ENCODE results near the gene HPSE2.
A peak's percentile ranks its signal among the peaks of the same experiment; 100 is the strongest.
"Not testable (repeated sequence)": the region's sequence is repeated elsewhere in the genome, so short reads cannot be mapped to it uniquely, and the experiment has no call there.

The HPSE2 gene

GRCh38 chr10:99235658-99236626 is at the start of gene HPSE2:
TSS of gene HPSE2 (minus strand) at chr10:99235852.
- DNase-seq: no peak

GRCh38 chr10:99280472-99280871 is 44.8 kb upstream of the HPSE2 start:
- no peak for DNase-seq

- no peak for DNase-seq
Observed at GRCh38 chr10:99279626-99280111, 44.0 kb upstream of the HPSE2 start.

GRCh38 chr10:99276848-99277486 is 41.3 kb upstream of the HPSE2 start:
- DNase-seq: no peak

GRCh38 chr10:99266383-99266782 is 30.7 kb upstream of the HPSE2 start:
- DNase-seq: no peak

- DNase-seq: no peak
Observed at GRCh38 chr10:99248824-99249223, 13.2 kb upstream of the HPSE2 start.

GRCh38 chr10:99247893-99248292 is 12.2 kb upstream of the HPSE2 start:
- not testable (repeated sequence) for DNase-seq

- no peak for DNase-seq
Observed at GRCh38 chr10:99236627-99237309, 1.1 kb upstream of the HPSE2 start.

- no peak for DNase-seq
Observed at GRCh38 chr10:99234791-99235657, 628 bp downstream of the HPSE2 start.

- DNase-seq: peak; percentile 65
Observed at GRCh38 chr10:99234041-99234790, 1.4 kb downstream of the HPSE2 start.

GRCh38 chr10:99233689-99234037 is 2.0 kb downstream of the HPSE2 start:
- no peak for DNase-seq

GRCh38 chr10:99233000-99233688 is 2.5 kb downstream of the HPSE2 start:
- no peak for DNase-seq

- no peak for DNase-seq
Observed at GRCh38 chr10:99232360-99232999, 3.2 kb downstream of the HPSE2 start.

- DNase-seq: no peak
Observed at GRCh38 chr10:99224766-99225165, 10.9 kb downstream of the HPSE2 start.

GRCh38 chr10:99207340-99207739 is 28.3 kb downstream of the HPSE2 start:
- no peak for DNase-seq

GRCh38 chr10:99203310-99203709 is 32.3 kb downstream of the HPSE2 start:
- DNase-seq: no peak

- DNase-seq: no peak
Observed at GRCh38 chr10:99172950-99173349, 62.7 kb downstream of the HPSE2 start.

GRCh38 chr10:99172128-99172738 is 63.4 kb downstream of the HPSE2 start:
- DNase-seq: no peak

- DNase-seq: no peak
Observed at GRCh38 chr10:99170116-99170675, 65.5 kb downstream of the HPSE2 start.

- DNase-seq: no peak
Observed at GRCh38 chr10:99161165-99161564, 74.5 kb downstream of the HPSE2 start.

Measured in activated effector memory CD4-positive, alpha-beta T cell treated with anti-CD3 and anti-CD28 coated beads, Interleukin-2, amount 50 U/mL, for 16 hours (primary cell).